M059J (cell line): ENCODE measurements around the gene ATG7. TPM values are rescaled to one million over a fixed set of nuclear protein-coding genes. Genes with fewer than 3 reads are reported as not detected.

Source experiments
- total RNA-seq: library from RNA; depleted of rRNA; stranded (reverse); fragments of >200 nt; shearing (Covaris generic); gene quantifications from 2 replicates; pipeline ENCODE4 v1.2.3, GENCODE V29; 2014; rRNA removed

ATG7 gene
- total RNA-seq, 1 experiment from 2014 or later = 68.7 TPM

Other genes with a start within 250 kb of the ATG7 start
- 13.9 and 21.8 TPM in 2 replicates for gene HRH1, start 117.9 kb upstream of the ATG7 start, total RNA-seq